ENCODE measurements around the gene SRRT.
"Not testable (repeated sequence)": the region's sequence is repeated elsewhere in the genome, so short reads cannot be mapped to it uniquely, and the experiment has no call there.

Gene SRRT

DNA sequence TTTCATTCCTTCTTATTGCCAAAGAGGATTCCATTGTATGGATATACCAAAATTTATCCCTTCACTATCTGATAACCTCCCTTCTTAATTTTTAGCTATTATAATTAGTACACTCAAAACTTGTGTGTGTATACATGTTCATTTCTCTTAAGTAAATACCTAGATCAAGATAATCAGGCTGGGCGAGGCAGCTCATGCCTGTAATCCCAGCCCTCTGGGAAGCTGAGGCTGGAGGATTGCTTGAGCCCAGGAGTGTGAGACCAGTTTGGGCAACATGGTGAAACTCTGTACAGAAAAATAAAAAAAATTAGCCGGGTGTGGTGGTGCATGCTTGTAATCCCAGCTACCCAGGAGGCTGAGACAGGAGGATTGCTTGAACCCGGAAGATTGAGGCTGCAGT is 36.6 kb downstream of the SRRT start:
- H3K27me3 ChIP-seq (ENCODE audit: control insufficient read depth, low read length): no peaks in the 10 kb centered on the region
- H3F3A ChIP-seq (ENCODE audit: control insufficient read depth, insufficient read depth): 0 out of 2 replicates have a peak, but pooled peaks cover 2% of the 10 kb centered on the region
- H3K4me3 ChIP-seq (ENCODE audit: low read length): no peak overlapping the region
- H3K79me2 ChIP-seq (ENCODE audit: control insufficient read depth, low read length): no peaks in the 10 kb centered on the region
- H4K20me1 ChIP-seq (ENCODE audit: control insufficient read depth, insufficient read depth, low read depth, low read length): no peaks in the 10 kb centered on the region
- H3K27ac ChIP-seq (ENCODE audit: low read depth, low read length): no peak overlapping the region
- H3K4me2 ChIP-seq (ENCODE audit: low read length): no peak overlapping the region
- no peaks in the 10 kb centered on the region for H3K9me3 ChIP-seq (ENCODE audit: control insufficient read depth, insufficient read depth, low read length)
- TF ChIP-seq CTCF (IDR thresholded peaks at IDR 0.05; ENCODE audit: low read depth, low read length, poor library complexity, severe bottlenecking) (no peak), EZH2phosphoT487 (IDR thresholded peaks at IDR 0.05; ENCODE audit: borderline replicate concordance, low read length) (no peak)
- peaks cover 4% of the 10 kb centered on the region for H3K4me1 ChIP-seq (ENCODE audit: control insufficient read depth, low read length)
- no peaks in the 10 kb centered on the region for H3K9me2 ChIP-seq (replicated peaks; ENCODE audit: control insufficient read depth, low read length)
- no peaks in the 10 kb centered on the region for H3K36me3 ChIP-seq (ENCODE audit: control insufficient read depth, low read length)

GRCh38 chr7:100914208-100914878 is 39.4 kb downstream of the SRRT start:
- no peaks in the 10 kb centered on the region for H3K36me3 ChIP-seq (ENCODE audit: control insufficient read depth, low read length)
- no peaks in the 10 kb centered on the region for H3K9me2 ChIP-seq (replicated peaks; ENCODE audit: control insufficient read depth, low read length)
- no peaks in the 10 kb centered on the region for H3K79me2 ChIP-seq (ENCODE audit: control insufficient read depth, low read length)
- TF ChIP-seq EZH2phosphoT487 (IDR thresholded peaks at IDR 0.05; ENCODE audit: borderline replicate concordance, low read length) (no peak), CTCF (IDR thresholded peaks at IDR 0.05; ENCODE audit: low read depth, low read length, poor library complexity, severe bottlenecking) (no peak)
- no peak overlapping the region for H3K27ac ChIP-seq (ENCODE audit: low read depth, low read length)
- no peaks in the 10 kb centered on the region for H3K9me3 ChIP-seq (ENCODE audit: control insufficient read depth, insufficient read depth, low read length)
- peaks cover 4% of the 10 kb centered on the region for H3K4me1 ChIP-seq (ENCODE audit: control insufficient read depth, low read length)
- H3K4me3 ChIP-seq (ENCODE audit: low read length): no peak overlapping the region
- H3K4me2 ChIP-seq (ENCODE audit: low read length): no peak overlapping the region
- peaks cover 5% of the 10 kb centered on the region; the same call in 1 of the 2 replicates for H3K27me3 ChIP-seq (ENCODE audit: control insufficient read depth, low read length)
- H3F3A ChIP-seq (ENCODE audit: control insufficient read depth, insufficient read depth): 0 out of 2 replicates have a peak, but pooled peaks cover 2% of the 10 kb centered on the region
- no peaks in the 10 kb centered on the region for H4K20me1 ChIP-seq (ENCODE audit: control insufficient read depth, insufficient read depth, low read depth, low read length)

GRCh38 chr7:100914879-100915447 is 40.1 kb downstream of the SRRT start:
- no peaks in the 10 kb centered on the region for H3K9me3 ChIP-seq (ENCODE audit: control insufficient read depth, insufficient read depth, low read length)
- H3K9me2 ChIP-seq (replicated peaks; ENCODE audit: control insufficient read depth, low read length): no peaks in the 10 kb centered on the region
- H3K27me3 ChIP-seq (ENCODE audit: control insufficient read depth, low read length): peaks cover 6% of the 10 kb centered on the region; the same call in 1 of the 2 replicates
- H3K4me1 ChIP-seq (ENCODE audit: control insufficient read depth, low read length): peaks cover 4% of the 10 kb centered on the region
- H3K4me2 ChIP-seq (ENCODE audit: low read length): no peak overlapping the region
- no peaks in the 10 kb centered on the region for H3K79me2 ChIP-seq (ENCODE audit: control insufficient read depth, low read length)
- no peak overlapping the region for H3K4me3 ChIP-seq (ENCODE audit: low read length)
- H3K27ac ChIP-seq (ENCODE audit: low read depth, low read length): no peak overlapping the region
- 0 out of 2 replicates have a peak, but pooled peaks cover 2% of the 10 kb centered on the region for H3F3A ChIP-seq (ENCODE audit: control insufficient read depth, insufficient read depth)
- TF ChIP-seq CTCF (IDR thresholded peaks at IDR 0.05; ENCODE audit: low read depth, low read length, poor library complexity, severe bottlenecking): no peak
- no peak for TF ChIP-seq EZH2phosphoT487 (IDR thresholded peaks at IDR 0.05; ENCODE audit: borderline replicate concordance, low read length)
- H3K36me3 ChIP-seq (ENCODE audit: control insufficient read depth, low read length): no peaks in the 10 kb centered on the region
- no peaks in the 10 kb centered on the region for H4K20me1 ChIP-seq (ENCODE audit: control insufficient read depth, insufficient read depth, low read depth, low read length)

DNA sequence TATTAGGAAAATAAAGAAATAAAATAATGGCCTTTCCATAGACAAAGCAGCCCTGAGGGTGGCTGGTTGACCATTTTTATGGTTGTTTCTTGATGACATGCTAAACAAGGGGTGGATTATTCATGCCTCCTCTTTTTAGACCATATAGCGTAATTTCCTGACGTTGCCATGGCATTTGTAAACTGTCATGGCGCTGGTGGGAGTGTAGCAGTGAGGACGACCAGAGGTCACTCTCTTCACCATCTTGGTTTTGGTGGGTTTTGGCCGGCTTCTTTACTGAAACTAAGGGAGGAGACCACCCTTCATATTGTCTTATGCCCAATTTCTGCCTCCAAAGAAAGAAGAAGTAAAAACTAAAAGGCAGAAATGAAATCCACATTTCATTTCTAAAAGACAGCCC is 44.4 kb downstream of the SRRT start:
- H3K79me2 ChIP-seq (ENCODE audit: control insufficient read depth, low read length); H3K4me3 ChIP-seq (ENCODE audit: low read length); H3K36me3 ChIP-seq (ENCODE audit: control insufficient read depth, low read length); H3K4me2 ChIP-seq (ENCODE audit: low read length); H3K27ac ChIP-seq (ENCODE audit: low read depth, low read length); H4K20me1 ChIP-seq (ENCODE audit: control insufficient read depth, insufficient read depth, low read depth, low read length); H3K9me2 ChIP-seq (replicated peaks; ENCODE audit: control insufficient read depth, low read length); H3F3A ChIP-seq (ENCODE audit: control insufficient read depth, insufficient read depth); H3K9me3 ChIP-seq (ENCODE audit: control insufficient read depth, insufficient read depth, low read length); H3K4me1 ChIP-seq (ENCODE audit: control insufficient read depth, low read length): not testable (repeated sequence)
- H3K27me3 ChIP-seq (ENCODE audit: control insufficient read depth, low read length): peaks cover 16% of the 10 kb centered on the region; the same call in 1 of the 2 replicates

DNA sequence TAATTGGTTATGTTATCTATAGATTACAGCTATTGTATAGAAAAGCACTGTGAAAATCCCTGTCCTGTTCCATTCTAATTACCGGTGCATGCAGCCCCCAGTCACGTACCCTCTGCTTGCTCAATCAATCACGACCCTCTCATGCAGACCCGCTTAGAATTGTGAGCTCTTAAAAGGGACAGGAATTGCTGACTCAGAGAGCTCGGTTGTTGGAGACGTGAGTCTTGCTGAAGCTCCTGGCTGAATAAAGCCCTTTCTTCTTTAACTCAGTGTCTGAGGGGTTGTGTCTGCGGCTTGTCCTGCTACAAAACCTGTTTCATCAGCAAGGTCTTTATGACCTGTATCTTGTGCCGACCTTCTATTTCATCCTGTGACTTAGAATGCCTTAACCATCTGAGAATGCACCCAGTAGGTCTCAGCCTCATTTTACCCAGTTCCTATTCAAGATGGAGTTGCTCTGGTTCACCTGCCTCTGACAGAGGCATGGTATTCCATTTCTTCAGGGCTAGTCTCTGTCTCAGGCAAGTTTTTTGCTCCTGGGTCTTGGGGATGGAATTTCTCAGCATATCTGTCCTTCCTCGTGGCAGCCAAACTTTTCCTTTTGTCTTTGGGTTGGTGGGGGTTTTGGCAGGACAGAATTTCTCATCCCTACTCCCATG is 45.0 kb downstream of the SRRT start:
- H4K20me1 ChIP-seq (ENCODE audit: control insufficient read depth, insufficient read depth, low read depth, low read length); H3K36me3 ChIP-seq (ENCODE audit: control insufficient read depth, low read length); H3K79me2 ChIP-seq (ENCODE audit: control insufficient read depth, low read length); H3K4me2 ChIP-seq (ENCODE audit: low read length); H3F3A ChIP-seq (ENCODE audit: control insufficient read depth, insufficient read depth); H3K4me1 ChIP-seq (ENCODE audit: control insufficient read depth, low read length); H3K9me3 ChIP-seq (ENCODE audit: control insufficient read depth, insufficient read depth, low read length); H3K4me3 ChIP-seq (ENCODE audit: low read length); H3K27ac ChIP-seq (ENCODE audit: low read depth, low read length); H3K9me2 ChIP-seq (replicated peaks; ENCODE audit: control insufficient read depth, low read length): not testable (repeated sequence)
- H3K27me3 ChIP-seq (ENCODE audit: control insufficient read depth, low read length): peaks cover 16% of the 10 kb centered on the region; the same call in 1 of the 2 replicates
